Parietal lobe (tissue), 1 donor: ENCODE results near the gene ADRM1. TPM values are rescaled to one million over a fixed set of nuclear protein-coding genes. Genes with fewer than 3 reads are reported as not detected.

Experiments used
- total RNA-seq: library from RNA; depleted of rRNA; stranded (reverse); fragments of >200 nt; gene quantifications from one replicate; pipeline ENCODE4 v1.2.3, GENCODE V29; 2014

The ADRM1 gene, protein sequence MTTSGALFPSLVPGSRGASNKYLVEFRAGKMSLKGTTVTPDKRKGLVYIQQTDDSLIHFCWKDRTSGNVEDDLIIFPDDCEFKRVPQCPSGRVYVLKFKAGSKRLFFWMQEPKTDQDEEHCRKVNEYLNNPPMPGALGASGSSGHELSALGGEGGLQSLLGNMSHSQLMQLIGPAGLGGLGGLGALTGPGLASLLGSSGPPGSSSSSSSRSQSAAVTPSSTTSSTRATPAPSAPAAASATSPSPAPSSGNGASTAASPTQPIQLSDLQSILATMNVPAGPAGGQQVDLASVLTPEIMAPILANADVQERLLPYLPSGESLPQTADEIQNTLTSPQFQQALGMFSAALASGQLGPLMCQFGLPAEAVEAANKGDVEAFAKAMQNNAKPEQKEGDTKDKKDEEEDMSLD
- 36.3 TPM for total RNA-seq

DNA sequence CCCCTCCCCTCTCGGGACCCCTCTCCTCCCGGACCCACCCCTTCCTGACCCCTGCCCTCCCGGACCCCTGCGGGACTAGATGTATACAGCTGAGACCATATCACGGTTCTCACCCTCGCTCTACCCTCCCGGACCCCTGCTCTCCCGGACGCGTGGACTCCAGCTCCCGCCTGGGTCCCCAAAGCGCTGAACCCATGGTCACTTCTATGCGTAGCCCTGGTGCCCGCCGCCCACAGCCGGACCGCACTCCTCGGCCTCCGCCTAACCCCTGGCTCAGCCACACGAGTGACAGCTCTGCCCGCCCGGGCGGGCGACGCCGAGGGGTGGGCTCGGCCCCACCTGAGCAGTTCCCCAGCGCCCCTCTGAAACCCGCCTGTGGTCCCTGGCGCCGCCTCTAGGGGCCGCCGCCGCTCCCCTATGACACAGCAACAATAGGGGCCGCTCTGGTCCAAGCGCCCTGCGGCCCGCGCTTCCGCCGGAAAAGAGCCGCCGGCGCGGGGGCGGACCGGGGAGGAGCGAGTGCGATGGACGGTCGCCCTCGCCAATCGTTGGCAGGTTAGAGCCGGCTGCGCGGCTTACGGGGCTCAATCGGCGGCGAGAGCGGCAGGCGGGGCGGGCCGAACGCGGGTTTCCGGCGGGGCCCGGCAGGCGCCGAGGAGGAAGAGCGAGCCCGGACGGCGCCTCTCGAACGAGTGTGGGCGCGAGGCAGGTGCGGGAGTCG is at the start of gene ADRM1:
TSS of gene ADRM1 (plus strand) at position 657 of the 721 bp plus-strand sequence. CDS start 572 bp downstream, outside the sequence.

Other genes starting within 250 kb of the ADRM1 start
- gene TAF4, start 237.1 kb upstream of the ADRM1 start, total RNA-seq: 23.5 TPM
- gene LSM14B, start 180.5 kb upstream of the ADRM1 start, total RNA-seq: 85.1 TPM
- gene PSMA7, start 159.6 kb upstream of the ADRM1 start, total RNA-seq: 102 TPM
- gene SS18L1, start 159.2 kb upstream of the ADRM1 start, total RNA-seq: 98.3 TPM
- gene MTG2, start 120.0 kb upstream of the ADRM1 start, total RNA-seq: 27.5 TPM
- gene HRH3, start 82.7 kb upstream of the ADRM1 start, total RNA-seq: 0.31 TPM
- 45.1 TPM for gene OSBPL2, start 64.5 kb upstream of the ADRM1 start, total RNA-seq
- 44.4 TPM for gene LAMA5, start 64.3 kb downstream of the ADRM1 start, total RNA-seq
- gene RPS21, start 84.1 kb downstream of the ADRM1 start, total RNA-seq: 486 TPM
- 7.2 TPM for gene CABLES2, start 104.3 kb downstream of the ADRM1 start, total RNA-seq
- not detected for gene RBBP8NL, start 124.5 kb downstream of the ADRM1 start, total RNA-seq
- not detected for gene GATA5, start 173.0 kb downstream of the ADRM1 start, total RNA-seq